Measurements from ENCODE around the gene DNAH3. TPM values are rescaled to one million over a fixed set of nuclear protein-coding genes. Genes with fewer than 3 reads are reported as not detected.

Gene DNAH3
- total and polyA plus RNA-seq, 2 of the 8 experiments (the other 6 are each of a cell fraction or from before 2014, with no cell fraction given), result 0.57 to 0.71 TPM

- Histone ChIP-seq H4K91ac (replicated peaks; ENCODE audit: insufficient read length, low read length) (no peak overlapping the region), H3K4me1 (replicated peaks in 1 of 4; ENCODE audit: control insufficient read depth in 3 of 4, insufficient read depth in 4 of 4, low read length in 3 of 4) (peaks cover 0 to 7% (median 2%) of the 10 kb centered on the region in 4 experiments; a peak in 3 of 7 replicates), H2BK12ac (ENCODE audit: low read depth, low read length) (no peak overlapping the region), H3K9ac (replicated peaks in 1 of 4; ENCODE audit: extremely low read depth in 1 of 4, low read depth in 3 of 4, low read length in 3 of 4) (no peak overlapping the region), H3K36me3 (ENCODE audit: control insufficient read depth in 2 of 4, insufficient read depth in 4 of 4, low read length in 3 of 4) (no peaks in the 10 kb centered on the region), H2AK5ac (ENCODE audit: low read depth, low read length) (no peak overlapping the region), H3K27ac (ENCODE audit: low read depth, low read length) (no peak overlapping the region), H3K4me2 (ENCODE audit: insufficient read depth in 1 of 2, low read depth in 2 of 2, low read length in 2 of 2) (no peak overlapping the region), H3K9me3 (ENCODE audit: insufficient read depth in 2 of 2, low read depth in 1 of 2, low read length in 1 of 2) (no peaks in the 10 kb centered on the region), H3K79me1 (ENCODE audit: low read depth, low read length) (no peaks in the 10 kb centered on the region), H3K4me3 (ENCODE audit: extremely low read depth in 1 of 4, insufficient read depth in 2 of 4, low read depth in 3 of 4, low read length in 4 of 4) (no peak overlapping the region), H4K5ac (ENCODE audit: insufficient read length, low read depth, low read length) (no peak overlapping the region), H3K18ac (ENCODE audit: extremely low read depth, low read length) (no peak overlapping the region), H3K14ac (ENCODE audit: insufficient read length) (no peak overlapping the region), H3K23ac (ENCODE audit: insufficient read length) (no peak overlapping the region), H3K4ac (replicated peaks; ENCODE audit: insufficient read length, low read depth, low read length) (no peak overlapping the region), H3K23me2 (ENCODE audit: low read depth, low read length) (no peaks in the 10 kb centered on the region; the same call in 1 of the 2 replicates), H4K20me1 (replicated peaks in 1 of 2; ENCODE audit: control insufficient read depth in 1 of 2, insufficient read depth in 2 of 2, low read length in 2 of 2) (no peaks in the 10 kb centered on the region), H2BK120ac (replicated peaks; ENCODE audit: low read depth, low read length) (no peak overlapping the region), H2BK20ac (ENCODE audit: low read length) (no peak overlapping the region), H3K27me3 (replicated peaks in 1 of 4; ENCODE audit: control insufficient read depth in 3 of 4, extremely low read depth in 1 of 4, insufficient read depth in 3 of 4, low read length in 3 of 4) (no peaks in the 10 kb centered on the region; a peak in 1 of 7 replicates), H2BK15ac (ENCODE audit: low read length) (no peak overlapping the region; the same call in 1 of the 2 replicates), H2BK5ac (ENCODE audit: low read depth, low read length) (no peak overlapping the region), H3K79me2 (ENCODE audit: control insufficient read depth in 1 of 2, insufficient read depth in 2 of 2, low read length in 2 of 2) (no peaks in the 10 kb centered on the region), H3K56ac (replicated peaks; ENCODE audit: insufficient read length, low read depth, low read length) (no peak overlapping the region), H2AFZ (ENCODE audit: low read length) (peak overlapping the region; percentile 90), H4K8ac (ENCODE audit: extremely low read depth, insufficient read depth, low read length) (no peak overlapping the region)
- 68% methylated on average over 8 of the region's 8 CpGs; no CpG with 5 or more reads in 1 of the 2 experiments for WGBS, 2 experiments (ENCODE audit: extremely low coverage in 1 of 2, insufficient coverage in 1 of 2, insufficient read length in 1 of 2, insufficient replicate concordance in 2 of 2, low coverage in 1 of 2, low lambda C conversion rate in 2 of 2, missing lambda C conversion rate in 1 of 2)
- FAIRE-seq, result no peak
- CTCF ChIA-PET (ENCODE audit: partially characterized antibody), result interaction anchor here (0.8 to 3.2 kb wide), 9 partner anchors 9 to 311 kb away, joined by 3 to 13 read pairs (median 3); no protein-coding TSS in a partner anchor
- DNase-seq (ENCODE audit: low read depth in 1 of 2, low spot score in 2 of 2), result no peak
- POLR2A ChIA-PET (ENCODE audit: partially characterized antibody), result interaction anchor here (0.6 to 1.0 kb wide), 2 partner anchors 21 to 1271 kb away, joined by 3 read pairs; no protein-coding TSS in a partner anchor
- no peak for TF ChIP-seq SAP30 (IDR thresholded peaks at IDR 0.05; ENCODE audit: insufficient read depth, insufficient replicate concordance, low read length)
- peak; percentile 42 to 61 for TF ChIP-seq RAD21 (IDR thresholded peaks at IDR 0.05 in 1 of 2, conservative IDR thresholded peaks at IDR 0.05 in 1 of 2; ENCODE audit: low read depth in 2 of 2, low read length in 2 of 2)
- TF ChIP-seq CTCF (IDR thresholded peaks at IDR 0.05; ENCODE audit: control extremely low read depth in 1 of 3, insufficient read depth in 1 of 3, low read depth in 1 of 3, low read length in 3 of 3), result peak; percentile 27 to 41 (median 32)
These were observed 48.8 kb downstream of the DNAH3 start for GRCh38 chr16:21101631-21102420.

All from H1 (cell line).